HepG2 (cell line): ENCODE data around the gene RESP18. TPM values are rescaled to one million over a fixed set of nuclear protein-coding genes. Genes with fewer than 3 reads are reported as not detected.

ENCODE experiments used
- ARNT ChIP-seq: fragments of 450-650 bp; IDR thresholded peaks from 2 replicates; pipeline ENCODE4 v1.6.1; 2017
- CCAR2 ChIP-seq: fragments of 200-400 bp; formaldehyde crosslinking; optimal IDR thresholded peaks from 2 replicates; pipeline ENCODE3; 2018; ENCODE audit warnings: low read depth, mild to moderate bottlenecking, low read length, moderate library complexity
- ETV6 ChIP-seq: sonication (generic); formaldehyde crosslinking; conservative IDR thresholded peaks from 2 replicates; pipeline ENCODE4 v1.4.0; 2020; ENCODE audit warnings: missing genetic modification reagents
- FOXC1 ChIP-seq: sonication (generic); formaldehyde crosslinking; IDR thresholded peaks from 2 replicates; pipeline ENCODE4 v1.8.0; 2022; ENCODE audit warnings: mild to moderate bottlenecking, missing genetic modification reagents, borderline replicate concordance
- FOXK1 ChIP-seq: sonication (generic); formaldehyde crosslinking; IDR thresholded peaks from 2 replicates; pipeline ENCODE4 v1.4.0; 2020; ENCODE audit warnings: low read depth, missing genetic modification reagents, borderline replicate concordance
- IKZF4 ChIP-seq: sonication (generic); formaldehyde crosslinking; IDR thresholded peaks from 2 replicates; pipeline ENCODE4 v1.5.1; 2020; ENCODE audit warnings: borderline replicate concordance, mild to moderate bottlenecking, low read depth, missing genetic modification reagents; ENCODE audit errors: not compliant biosample characterization
- IRF2 ChIP-seq: IDR thresholded peaks from 2 replicates; pipeline ENCODE4 v1.6.1; 2018; ENCODE audit warnings: missing genetic modification reagents, missing compliant biosample characterization
- MED8 ChIP-seq: sonication (generic); formaldehyde crosslinking; IDR thresholded peaks from 2 replicates; pipeline ENCODE4 v1.8.1; 2023; ENCODE audit warnings: mild to moderate bottlenecking, missing genetic modification reagents; ENCODE audit not compliant: insufficient replicate concordance
- PITX1 ChIP-seq: sonication (generic); formaldehyde crosslinking; IDR thresholded peaks from 2 replicates; pipeline ENCODE4 v1.5.1; 2020; ENCODE audit warnings: mild to moderate bottlenecking, missing genetic modification reagents
- YEATS2 ChIP-seq: sonication (generic); formaldehyde crosslinking; IDR thresholded peaks from 2 replicates; pipeline ENCODE4 v1.4.0; 2020; ENCODE audit warnings: missing genetic modification reagents, borderline replicate concordance
- YY1 ChIP-seq: IDR thresholded peaks from 2 replicates; pipeline ENCODE4 v1.6.1; 2011; ENCODE audit warnings: low read length, low read depth, moderate library complexity, mild to moderate bottlenecking; ENCODE audit not compliant: insufficient read depth, insufficient replicate concordance
- ZNF510 ChIP-seq: sonication (generic); formaldehyde crosslinking; IDR thresholded peaks from 2 replicates; pipeline ENCODE4 v1.4.0; 2020; ENCODE audit warnings: low read depth, mild to moderate bottlenecking, missing genetic modification reagents
- ZNF557 ChIP-seq: sonication (generic); formaldehyde crosslinking; IDR thresholded peaks from 2 replicates; pipeline ENCODE4 v1.4.0; 2020; ENCODE audit warnings: missing genetic modification reagents
- polyA plus RNA-seq, 8 experiments: library from polyadenylated mRNA; depleted of rRNA in 3 of 8; stranded (reverse) in 7 of 8; unstranded in 1 of 8; fragments of >200 nt; fragmentation: Illumina TruSeq in 4 of 8; extraction: Trizol in 4 of 8; gene quantifications; 2 replicates each; pipeline versions ENCODE4 v1.2.1 to v1.2.3, GENCODE V29; 2011 to 2016; ENCODE audit warnings: low read depth in 4 of 8, missing spikeins in 1 of 8, mixed read lengths in 1 of 8; ENCODE audit not compliant: insufficient read depth in 1 of 8
- total RNA-seq, 5 experiments: library from RNA; depleted of rRNA; stranded (reverse); fragments of >200 nt; fragmentation: Illumina TruSeq; extraction: Trizol; gene quantifications; 2 replicates each; pipeline ENCODE4 v1.2.3, GENCODE V29; 2016; ENCODE audit warnings: low read depth in 1 of 5
- TF ChIP-seq, protein P1 (sequence below): sonication (generic); formaldehyde crosslinking; IDR thresholded peaks from 2 replicates; pipeline ENCODE4 v1.4.0; 2020; ENCODE audit warnings: mild to moderate bottlenecking, missing genetic modification reagents
- TF ChIP-seq, protein P2 (sequence below): sonication (generic); formaldehyde crosslinking; IDR thresholded peaks from 2 replicates; pipeline ENCODE4 v1.5.0; 2020; ENCODE audit warnings: missing genetic modification reagents, mild to moderate bottlenecking, borderline replicate concordance
- TF ChIP-seq, protein P3 (sequence below): sonication (generic); formaldehyde crosslinking; IDR thresholded peaks from 2 replicates; pipeline ENCODE4 v1.4.0; 2020; ENCODE audit warnings: missing genetic modification reagents
- TF ChIP-seq, protein P4 (sequence below): sonication (generic); formaldehyde crosslinking; IDR thresholded peaks from 2 replicates; pipeline ENCODE4 v1.5.1; 2020; ENCODE audit warnings: mild to moderate bottlenecking, missing genetic modification reagents, borderline replicate concordance
- TF ChIP-seq, protein P5 (sequence below): sonication (generic); formaldehyde crosslinking; IDR thresholded peaks from 2 replicates; pipeline ENCODE4 v1.4.0; 2020; ENCODE audit warnings: missing genetic modification reagents, mild to moderate bottlenecking, borderline replicate concordance

The RESP18 gene
- total and polyA plus RNA-seq, 2 of the 13 experiments (the other 11 are each of a cell fraction or from before 2014, with no cell fraction given): not detected

DNA sequence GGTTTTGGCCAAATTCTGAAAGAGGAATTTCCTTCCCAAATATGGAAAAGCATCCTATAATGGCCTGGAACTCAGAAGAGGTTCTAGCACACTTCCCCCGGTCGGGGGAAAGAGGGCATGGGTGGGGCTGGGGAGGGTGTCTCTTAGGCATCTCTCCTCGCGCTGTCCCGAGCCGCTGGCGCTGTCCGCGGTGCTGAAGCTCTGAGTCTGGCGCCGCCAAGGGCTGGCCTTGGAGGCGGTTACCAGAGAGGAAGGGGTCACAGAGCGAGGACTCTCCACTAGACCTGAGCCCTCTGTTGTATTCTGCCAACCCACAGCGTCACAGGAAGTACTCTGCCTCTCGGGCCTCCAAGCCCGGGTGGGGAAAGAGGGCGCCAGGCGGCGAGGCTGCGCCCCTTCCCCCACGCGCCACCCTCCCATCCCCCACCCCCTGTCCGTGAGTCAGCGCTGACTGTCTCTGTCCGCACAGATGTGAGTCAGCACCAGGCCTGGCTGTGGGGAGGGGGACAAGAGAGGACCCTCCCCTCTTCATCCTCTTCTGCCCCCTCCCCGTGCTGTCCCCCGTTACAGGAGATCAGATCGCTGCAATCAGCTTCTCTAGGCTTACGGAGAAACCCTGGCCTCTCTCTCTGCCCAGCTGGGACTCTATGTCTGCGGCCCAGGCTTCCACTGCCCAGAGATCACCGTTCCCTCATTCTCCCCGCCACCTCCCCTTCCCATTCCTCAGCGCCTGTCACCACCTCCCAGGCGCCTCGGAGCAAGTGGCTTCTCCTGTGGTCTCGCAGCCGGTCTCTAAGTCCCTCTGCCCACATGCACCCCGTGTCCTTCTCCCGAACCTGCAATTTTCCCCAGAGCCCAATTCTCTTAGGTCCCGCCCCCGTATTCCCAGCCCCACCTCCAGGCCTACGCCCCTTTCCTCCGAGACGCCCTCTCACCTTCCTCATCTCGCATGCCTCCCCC is 24.1 kb downstream of the RESP18 start (continued):
- TF ChIP-seq, protein P1, sequence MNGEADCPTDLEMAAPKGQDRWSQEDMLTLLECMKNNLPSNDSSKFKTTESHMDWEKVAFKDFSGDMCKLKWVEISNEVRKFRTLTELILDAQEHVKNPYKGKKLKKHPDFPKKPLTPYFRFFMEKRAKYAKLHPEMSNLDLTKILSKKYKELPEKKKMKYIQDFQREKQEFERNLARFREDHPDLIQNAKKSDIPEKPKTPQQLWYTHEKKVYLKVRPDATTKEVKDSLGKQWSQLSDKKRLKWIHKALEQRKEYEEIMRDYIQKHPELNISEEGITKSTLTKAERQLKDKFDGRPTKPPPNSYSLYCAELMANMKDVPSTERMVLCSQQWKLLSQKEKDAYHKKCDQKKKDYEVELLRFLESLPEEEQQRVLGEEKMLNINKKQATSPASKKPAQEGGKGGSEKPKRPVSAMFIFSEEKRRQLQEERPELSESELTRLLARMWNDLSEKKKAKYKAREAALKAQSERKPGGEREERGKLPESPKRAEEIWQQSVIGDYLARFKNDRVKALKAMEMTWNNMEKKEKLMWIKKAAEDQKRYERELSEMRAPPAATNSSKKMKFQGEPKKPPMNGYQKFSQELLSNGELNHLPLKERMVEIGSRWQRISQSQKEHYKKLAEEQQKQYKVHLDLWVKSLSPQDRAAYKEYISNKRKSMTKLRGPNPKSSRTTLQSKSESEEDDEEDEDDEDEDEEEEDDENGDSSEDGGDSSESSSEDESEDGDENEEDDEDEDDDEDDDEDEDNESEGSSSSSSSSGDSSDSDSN: no peak
- TF ChIP-seq YY1 (no peak), IKZF4 (CRISPR knock-in tag) (peak; percentile 76), ETV6 (CRISPR knock-in tag) (peak; percentile 98), MED8 (no peak), ZNF557 (CRISPR knock-in tag) (peak; percentile 99), FOXK1 (CRISPR knock-in tag) (peak; percentile 84; the same call in 1 of the 2 replicates), CCAR2 (no peak), FOXC1 (CRISPR knock-in tag) (peak; percentile 93; the same call in 1 of the 2 replicates), IRF2 (CRISPR knock-in tag) (peak; percentile 92), PITX1 (CRISPR knock-in tag) (0 out of 2 replicates have a peak, but pooled peaks have one; percentile 54), YEATS2 (peak; percentile 55; the same call in 1 of the 2 replicates), ARNT (no peak), ZNF510 (CRISPR knock-in tag) (0 out of 2 replicates have a peak, but pooled peaks have one; percentile 69)
- TF ChIP-seq, protein P2, sequence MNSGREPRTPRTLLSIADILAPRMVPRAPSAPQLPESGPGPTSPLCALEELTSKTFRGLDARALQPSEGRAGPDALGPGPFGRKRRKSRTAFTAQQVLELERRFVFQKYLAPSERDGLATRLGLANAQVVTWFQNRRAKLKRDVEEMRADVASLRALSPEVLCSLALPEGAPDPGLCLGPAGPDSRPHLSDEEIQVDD (CRISPR knock-in tag): peak; percentile 95
- TF ChIP-seq, protein P3, sequence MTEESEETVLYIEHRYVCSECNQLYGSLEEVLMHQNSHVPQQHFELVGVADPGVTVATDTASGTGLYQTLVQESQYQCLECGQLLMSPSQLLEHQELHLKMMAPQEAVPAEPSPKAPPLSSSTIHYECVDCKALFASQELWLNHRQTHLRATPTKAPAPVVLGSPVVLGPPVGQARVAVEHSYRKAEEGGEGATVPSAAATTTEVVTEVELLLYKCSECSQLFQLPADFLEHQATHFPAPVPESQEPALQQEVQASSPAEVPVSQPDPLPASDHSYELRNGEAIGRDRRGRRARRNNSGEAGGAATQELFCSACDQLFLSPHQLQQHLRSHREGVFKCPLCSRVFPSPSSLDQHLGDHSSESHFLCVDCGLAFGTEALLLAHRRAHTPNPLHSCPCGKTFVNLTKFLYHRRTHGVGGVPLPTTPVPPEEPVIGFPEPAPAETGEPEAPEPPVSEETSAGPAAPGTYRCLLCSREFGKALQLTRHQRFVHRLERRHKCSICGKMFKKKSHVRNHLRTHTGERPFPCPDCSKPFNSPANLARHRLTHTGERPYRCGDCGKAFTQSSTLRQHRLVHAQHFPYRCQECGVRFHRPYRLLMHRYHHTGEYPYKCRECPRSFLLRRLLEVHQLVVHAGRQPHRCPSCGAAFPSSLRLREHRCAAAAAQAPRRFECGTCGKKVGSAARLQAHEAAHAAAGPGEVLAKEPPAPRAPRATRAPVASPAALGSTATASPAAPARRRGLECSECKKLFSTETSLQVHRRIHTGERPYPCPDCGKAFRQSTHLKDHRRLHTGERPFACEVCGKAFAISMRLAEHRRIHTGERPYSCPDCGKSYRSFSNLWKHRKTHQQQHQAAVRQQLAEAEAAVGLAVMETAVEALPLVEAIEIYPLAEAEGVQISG (CRISPR knock-in tag): peak; percentile 88
- TF ChIP-seq, protein P4, sequence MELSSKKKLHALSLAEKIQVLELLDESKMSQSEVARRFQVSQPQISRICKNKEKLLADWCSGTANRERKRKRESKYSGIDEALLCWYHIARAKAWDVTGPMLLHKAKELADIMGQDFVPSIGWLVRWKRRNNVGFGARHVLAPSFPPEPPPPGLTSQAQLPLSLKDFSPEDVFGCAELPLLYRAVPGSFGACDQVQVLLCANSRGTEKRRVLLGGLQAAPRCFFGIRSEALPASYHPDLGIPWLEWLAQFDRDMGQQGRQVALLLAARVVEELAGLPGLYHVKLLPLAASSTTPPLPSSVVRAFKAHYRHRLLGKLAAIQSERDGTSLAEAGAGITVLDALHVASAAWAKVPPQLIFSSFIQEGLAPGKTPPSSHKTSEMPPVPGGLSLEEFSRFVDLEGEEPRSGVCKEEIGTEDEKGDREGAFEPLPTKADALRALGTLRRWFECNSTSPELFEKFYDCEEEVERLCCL (CRISPR knock-in tag): peak; percentile 37; the same call in 1 of the 2 replicates
- TF ChIP-seq, protein P5, sequence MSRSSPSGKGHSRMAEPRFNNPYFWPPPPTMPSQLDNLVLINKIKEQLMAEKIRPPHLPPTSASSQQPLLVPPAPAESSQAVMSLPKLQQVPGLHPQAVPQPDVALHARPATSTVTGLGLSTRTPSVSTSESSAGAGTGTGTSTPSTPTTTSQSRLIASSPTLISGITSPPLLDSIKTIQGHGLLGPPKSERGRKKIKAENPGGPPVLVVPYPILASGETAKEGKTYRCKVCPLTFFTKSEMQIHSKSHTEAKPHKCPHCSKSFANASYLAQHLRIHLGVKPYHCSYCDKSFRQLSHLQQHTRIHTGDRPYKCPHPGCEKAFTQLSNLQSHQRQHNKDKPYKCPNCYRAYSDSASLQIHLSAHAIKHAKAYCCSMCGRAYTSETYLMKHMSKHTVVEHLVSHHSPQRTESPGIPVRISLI: peak; percentile 53; the same call in 1 of the 2 replicates
